CD1c-positive myeloid dendritic cell (primary cell): ENCODE results near the gene GUCA2A.

Experiments used
- DNase-seq: peaks from one replicate; pipeline ENCODE4 v3.0.0-alpha.2; 2016; ENCODE audit errors: extremely low spot score

Gene GUCA2A

GRCh38 chr1:42153624-42154023 is 10.9 kb downstream of the GUCA2A start:
- peak; percentile 9 for DNase-seq

- no peak for DNase-seq
Measured at GRCh38 chr1:42152907-42153600, 11.5 kb downstream of the GUCA2A start, which contains the start of gene GUCA2B. TSS of gene GUCA2B (plus strand) at chr1:42153410. CDS start at chr1:42153451, 41 bp downstream.

- no peak for DNase-seq
Measured at GRCh38 chr1:42152119-42152518, 12.4 kb downstream of the GUCA2A start.

GRCh38 chr1:42150651-42151050 is 13.9 kb downstream of the GUCA2A start:
- peak; percentile 22 for DNase-seq

- DNase-seq, result no peak
Measured at GRCh38 chr1:42148166-42148565, 16.4 kb downstream of the GUCA2A start.

- peak; percentile 60 for DNase-seq
Measured at GRCh38 chr1:42146626-42147320, 17.8 kb downstream of the GUCA2A start.

DNA sequence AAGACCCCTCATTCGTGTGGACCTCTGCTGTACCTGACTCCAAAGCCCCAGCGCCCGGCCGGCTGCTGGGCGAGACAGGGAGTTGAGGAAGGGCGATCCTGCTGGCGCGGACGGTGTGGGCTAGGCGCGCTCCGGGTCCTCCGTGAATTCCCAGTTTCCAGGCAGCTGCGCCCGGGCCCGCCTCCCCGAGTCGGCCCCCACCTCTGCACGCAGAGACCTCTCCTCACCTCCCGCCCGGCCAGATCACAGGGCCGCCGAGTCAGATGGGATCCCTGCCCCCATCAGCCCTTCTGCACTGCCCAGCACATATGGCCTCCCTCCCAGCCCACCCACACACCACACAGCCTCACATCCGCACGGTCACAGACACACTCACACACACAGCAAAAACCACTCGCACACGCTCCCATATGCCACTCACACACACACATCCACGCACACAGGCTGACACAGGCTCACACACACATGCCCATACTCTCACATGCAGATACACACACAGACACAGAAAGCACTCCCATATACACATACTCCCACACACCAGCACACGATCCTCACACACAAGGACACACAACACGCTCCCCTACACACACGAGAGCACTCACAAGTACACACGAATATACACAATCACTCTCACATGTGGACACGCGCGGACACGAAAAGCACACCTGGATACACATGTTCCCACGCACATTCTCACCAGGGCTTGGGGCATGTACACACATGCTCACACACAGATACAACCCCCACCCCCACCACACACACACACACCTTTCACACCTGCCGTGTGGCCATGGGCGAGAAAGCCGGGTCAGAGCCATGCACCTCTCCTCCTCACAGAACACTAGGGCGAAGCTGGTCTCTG is 18.6 kb downstream of the GUCA2A start:
- no peak for DNase-seq

DNA sequence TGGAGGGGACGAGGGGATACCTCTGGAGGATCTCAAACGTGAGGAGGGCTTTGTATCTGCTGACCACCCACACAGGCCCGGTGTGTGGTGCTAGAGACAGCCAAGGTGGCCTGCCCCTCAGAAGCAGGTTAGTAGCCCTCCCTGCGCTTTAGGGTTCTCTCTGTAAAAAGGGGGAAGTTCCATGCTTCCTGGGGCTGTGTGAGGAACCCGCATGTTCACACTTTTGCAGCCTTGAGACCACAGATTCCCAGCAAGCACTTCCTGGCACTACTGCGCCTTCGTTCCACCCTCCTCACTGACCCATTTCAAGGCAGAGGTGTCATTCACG is 19.2 kb downstream of the GUCA2A start:
- no peak for DNase-seq

DNA sequence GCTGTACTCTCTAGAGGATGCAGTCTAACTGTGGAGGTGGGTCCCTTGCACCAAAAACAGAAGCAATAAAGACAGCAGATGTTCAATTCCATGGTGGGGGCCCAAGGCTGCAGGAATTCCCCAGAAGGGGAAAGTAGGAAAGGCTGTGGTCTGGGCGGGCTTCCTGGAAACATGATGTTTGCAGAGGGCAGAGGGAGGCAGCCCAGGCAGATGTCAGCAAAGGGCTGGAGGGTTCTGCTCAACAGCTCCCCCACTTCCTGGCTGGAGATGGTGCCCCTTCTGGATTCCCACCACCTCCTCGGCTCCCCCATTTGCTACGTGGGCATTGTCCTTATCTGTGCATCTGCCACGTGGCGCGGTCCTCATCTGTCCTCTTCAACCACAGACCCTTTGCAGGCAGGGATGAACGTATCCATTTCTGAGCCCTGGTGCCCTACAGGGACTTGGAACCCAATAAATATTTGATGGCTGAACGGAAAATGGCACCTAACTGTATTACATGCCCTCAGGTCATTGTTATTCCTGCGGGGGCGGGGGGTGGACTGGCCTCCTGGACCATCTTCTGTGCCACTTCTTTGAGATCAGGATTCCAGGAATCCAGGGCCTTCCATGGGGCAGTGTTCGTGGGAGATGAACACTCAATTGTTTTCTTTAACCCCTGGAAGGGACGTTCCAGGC is 19.7 kb downstream of the GUCA2A start:
- no peak for DNase-seq

GRCh38 chr1:42143896-42144710 is 20.4 kb downstream of the GUCA2A start:
- no peak for DNase-seq

- peak; percentile 4 for DNase-seq
Measured at GRCh38 chr1:42142894-42143675, 21.5 kb downstream of the GUCA2A start.

DNA sequence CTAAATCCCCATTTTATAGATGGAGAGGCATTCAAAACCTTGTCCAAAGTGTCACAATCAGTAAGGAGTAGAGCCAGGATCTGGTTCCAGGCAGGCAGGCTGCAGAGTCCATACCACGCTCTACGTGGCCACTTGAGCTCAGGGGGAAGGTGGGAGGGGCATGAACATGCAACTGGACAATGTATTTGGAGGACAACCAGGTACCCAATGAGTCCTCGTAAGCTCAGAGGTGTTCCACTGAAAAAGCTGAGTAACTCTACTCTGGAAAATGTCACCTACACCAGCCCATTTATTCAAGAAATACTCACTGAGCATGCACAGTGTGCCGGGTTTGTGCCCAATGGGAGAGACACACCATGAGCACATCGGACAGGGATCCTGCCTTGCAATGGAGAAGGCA is 22.6 kb downstream of the GUCA2A start:
- DNase-seq, result no peak

- no peak for DNase-seq
Measured at GRCh38 chr1:42140191-42140590, 24.4 kb downstream of the GUCA2A start.

GRCh38 chr1:42139444-42139843 is 25.1 kb downstream of the GUCA2A start:
- DNase-seq, result no peak

- DNase-seq, result no peak
Measured at GRCh38 chr1:42138586-42138985, 26.0 kb downstream of the GUCA2A start.

DNA sequence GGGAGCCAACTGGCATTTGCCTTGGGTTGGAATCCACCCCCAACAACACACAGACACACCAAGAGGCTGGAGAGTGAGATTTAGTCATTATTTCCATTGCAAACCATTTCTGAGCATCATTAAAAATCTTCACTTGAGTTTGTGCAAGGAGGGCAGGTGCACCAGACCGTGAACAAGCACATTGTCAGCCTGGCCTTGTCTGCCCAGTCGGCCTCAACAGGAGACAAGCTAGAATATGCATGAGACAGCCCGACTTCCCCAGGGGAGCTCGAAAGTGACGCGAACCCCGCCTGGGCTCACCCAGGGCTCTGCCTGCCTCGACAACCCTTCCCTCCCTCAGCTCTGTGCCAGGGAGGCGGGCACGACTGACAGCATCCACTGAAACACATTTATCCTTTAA is 26.8 kb downstream of the GUCA2A start:
- DNase-seq, result no peak

DNA sequence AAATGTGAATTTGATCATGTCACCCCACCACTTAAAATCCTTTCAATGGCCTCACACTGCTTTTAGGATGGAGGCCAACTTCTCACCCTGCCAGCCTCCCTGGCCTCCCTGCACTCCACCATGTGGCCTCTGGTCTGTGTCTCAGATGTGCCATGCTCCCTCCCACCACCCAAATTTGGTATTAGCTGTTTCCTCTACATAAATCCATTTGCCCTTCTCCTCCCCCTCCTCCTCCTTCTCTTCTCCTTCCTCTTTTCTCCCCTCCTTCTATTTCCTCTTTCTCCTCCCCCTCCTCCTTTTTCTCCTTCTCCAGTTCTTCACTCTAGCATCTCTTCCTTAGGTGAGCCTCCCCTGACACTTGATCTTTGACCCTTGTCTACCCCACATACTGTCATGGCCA is 28.1 kb downstream of the GUCA2A start:
- DNase-seq, result no peak

- DNase-seq, result no peak
Measured at GRCh38 chr1:42135426-42135825, 29.1 kb downstream of the GUCA2A start.

DNA sequence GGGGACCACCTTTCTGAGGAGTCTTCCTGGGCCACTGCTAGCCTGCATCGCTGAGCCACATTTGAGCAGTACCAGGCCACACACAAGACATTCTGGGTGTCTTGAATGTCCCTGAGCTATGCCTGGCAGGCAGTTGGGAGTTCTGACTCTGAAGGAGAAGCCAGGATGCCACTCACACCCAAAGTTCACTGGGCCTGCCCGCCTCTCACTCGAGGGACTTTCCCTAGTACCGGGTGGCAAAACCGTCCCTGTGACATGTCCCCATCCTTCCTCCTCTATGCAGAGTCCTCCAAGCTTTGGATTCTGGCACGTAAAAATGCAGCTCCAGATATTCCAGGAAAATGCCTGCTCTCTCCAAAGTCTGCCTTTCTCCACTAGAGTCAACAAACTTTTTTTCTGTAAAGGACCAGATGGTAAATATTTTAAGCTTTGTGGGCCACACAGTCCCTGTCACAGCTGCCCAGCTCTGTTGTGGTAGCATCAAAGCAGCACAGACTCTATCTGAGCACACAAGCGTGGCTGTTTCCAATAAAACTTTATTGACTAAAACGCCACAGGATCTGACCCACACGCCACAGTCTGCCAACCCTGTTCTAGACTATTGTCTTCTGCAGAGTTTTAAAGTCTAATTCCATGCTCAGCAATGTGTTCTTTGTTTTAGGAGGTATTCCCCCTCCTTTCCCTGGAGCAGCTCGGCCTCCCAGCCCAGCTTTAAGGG is 30.6 kb downstream of the GUCA2A start:
- no peak for DNase-seq

DNA sequence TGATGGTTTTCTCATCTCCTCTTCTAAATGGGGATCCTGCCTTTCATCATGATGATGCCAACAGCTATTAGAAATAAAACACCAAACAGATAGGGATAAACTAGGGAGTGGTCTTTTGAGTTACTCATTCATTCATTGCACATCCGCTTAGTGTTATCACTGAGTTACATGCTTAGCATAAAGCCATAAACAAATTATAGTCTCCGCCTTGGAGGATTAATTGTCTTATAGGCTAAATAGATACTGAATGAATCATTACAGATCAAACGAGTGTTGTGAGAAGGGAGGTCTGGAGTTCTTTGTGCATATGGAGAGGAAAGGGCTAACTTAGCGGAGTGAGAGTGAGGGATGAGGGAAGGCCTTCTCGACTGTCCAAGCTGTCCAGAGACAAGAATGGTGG is 31.2 kb downstream of the GUCA2A start:
- DNase-seq, result no peak
